ENCODE measurements around the gene PITPNM1. TPM values are rescaled to one million over a fixed set of nuclear protein-coding genes. Genes with fewer than 3 reads are reported as not detected.
A peak's percentile ranks its signal among the peaks of the same experiment; 100 is the strongest.
"Not testable (repeated sequence)": the region's sequence is repeated elsewhere in the genome, so short reads cannot be mapped to it uniquely, and the experiment has no call there.

The PITPNM1 gene
- total RNA-seq, 4 donors from 2014 or later: 7.3 to 19.9 (median 12.6) TPM

DNA sequence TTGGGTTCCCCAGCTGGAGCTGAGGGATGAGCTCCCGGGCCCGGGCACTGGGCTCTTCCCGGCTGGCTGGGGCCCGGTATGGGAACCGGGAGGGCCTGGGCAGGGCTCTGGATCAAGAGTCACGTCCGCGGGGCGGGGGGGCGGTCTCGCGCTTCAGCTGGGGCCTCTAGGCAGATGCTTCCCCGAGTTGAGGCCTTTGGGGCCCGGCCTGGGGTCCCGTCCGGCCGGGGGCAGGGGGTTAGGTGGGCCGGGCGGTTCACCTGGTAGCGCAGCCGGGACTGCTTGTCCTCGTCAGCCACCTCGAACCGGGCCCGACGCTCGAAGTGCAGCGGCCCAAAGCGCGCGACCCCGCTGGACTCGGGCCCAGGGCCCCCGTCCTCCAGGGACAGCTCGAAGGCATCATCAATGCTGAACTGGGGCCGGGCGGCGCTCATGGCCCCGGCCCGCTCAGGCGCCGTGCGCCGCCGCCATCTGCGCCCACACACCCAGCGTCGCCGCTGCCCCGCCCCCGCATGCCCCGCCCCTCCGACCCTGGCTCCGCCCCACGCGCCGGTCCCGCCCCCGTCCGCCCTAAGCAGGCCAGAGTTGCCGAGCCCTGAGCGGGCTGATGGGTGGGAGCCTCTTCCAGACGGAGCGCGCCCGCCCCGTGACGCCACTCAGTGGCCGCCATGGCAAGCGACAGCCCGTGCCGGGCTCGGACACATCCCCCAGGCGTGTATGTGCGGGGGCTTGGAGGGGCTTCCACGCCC, 36.2 kb downstream of the PITPNM1 start, which contains the start of gene TMEM134:
TSS of gene TMEM134 (minus strand) at position 493 of the 749 bp plus-strand sequence. CDS start at position 434, 59 bp downstream.
- intact Hi-C loops (cut with DNase I; ENCODE audit: low total_unique reads): no loop called here
- 0% methylated on average over 21 to 33 of the region's 76 CpGs for WGBS, 2 donors
- TF ChIP-seq, protein P1, sequence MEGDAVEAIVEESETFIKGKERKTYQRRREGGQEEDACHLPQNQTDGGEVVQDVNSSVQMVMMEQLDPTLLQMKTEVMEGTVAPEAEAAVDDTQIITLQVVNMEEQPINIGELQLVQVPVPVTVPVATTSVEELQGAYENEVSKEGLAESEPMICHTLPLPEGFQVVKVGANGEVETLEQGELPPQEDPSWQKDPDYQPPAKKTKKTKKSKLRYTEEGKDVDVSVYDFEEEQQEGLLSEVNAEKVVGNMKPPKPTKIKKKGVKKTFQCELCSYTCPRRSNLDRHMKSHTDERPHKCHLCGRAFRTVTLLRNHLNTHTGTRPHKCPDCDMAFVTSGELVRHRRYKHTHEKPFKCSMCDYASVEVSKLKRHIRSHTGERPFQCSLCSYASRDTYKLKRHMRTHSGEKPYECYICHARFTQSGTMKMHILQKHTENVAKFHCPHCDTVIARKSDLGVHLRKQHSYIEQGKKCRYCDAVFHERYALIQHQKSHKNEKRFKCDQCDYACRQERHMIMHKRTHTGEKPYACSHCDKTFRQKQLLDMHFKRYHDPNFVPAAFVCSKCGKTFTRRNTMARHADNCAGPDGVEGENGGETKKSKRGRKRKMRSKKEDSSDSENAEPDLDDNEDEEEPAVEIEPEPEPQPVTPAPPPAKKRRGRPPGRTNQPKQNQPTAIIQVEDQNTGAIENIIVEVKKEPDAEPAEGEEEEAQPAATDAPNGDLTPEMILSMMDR (IDR thresholded peaks at IDR 0.05): peak in 1 of 3 donors; percentile 49
- peak in 1 of 2 donors; percentile 10 for TF ChIP-seq POLR2A (IDR thresholded peaks at IDR 0.05)
- H3K4me3 ChIP-seq (ENCODE audit: low read depth, poor library complexity, severe bottlenecking): peak within 1 kb of the TSS; percentile 76
- peak; percentile 88 to 98 for DNase-seq (ENCODE audit: low spot score in 2 of 2)

DNA sequence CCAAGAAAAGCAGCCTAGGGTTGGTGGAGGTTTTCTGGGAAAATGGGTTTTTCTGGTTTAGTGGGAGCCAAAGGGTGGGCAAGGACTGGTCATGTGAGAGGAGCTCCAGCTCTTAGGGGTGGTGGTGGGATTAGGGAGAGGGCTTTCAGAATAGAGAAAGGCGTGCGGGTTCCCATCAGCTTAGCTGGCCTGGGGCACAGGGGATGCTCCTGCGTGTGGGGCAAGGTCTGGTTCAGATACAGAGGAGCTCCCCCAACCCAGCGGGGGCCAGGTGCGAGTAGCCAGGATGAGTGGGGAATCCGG, 36.8 kb downstream of the PITPNM1 start:
- 0% methylated on average over 6 of the region's 6 CpGs for WGBS, 2 donors
- TF ChIP-seq, protein P1 (IDR thresholded peaks at IDR 0.05): no peak
- no peak for TF ChIP-seq POLR2A (IDR thresholded peaks at IDR 0.05)
- H3K4me3 ChIP-seq (ENCODE audit: low read depth, poor library complexity, severe bottlenecking): peak overlapping the region; percentile 76
- DNase-seq (ENCODE audit: low spot score in 2 of 2): no peak
- intact Hi-C loops (cut with DNase I; ENCODE audit: low total_unique reads): no loop called here

DNA sequence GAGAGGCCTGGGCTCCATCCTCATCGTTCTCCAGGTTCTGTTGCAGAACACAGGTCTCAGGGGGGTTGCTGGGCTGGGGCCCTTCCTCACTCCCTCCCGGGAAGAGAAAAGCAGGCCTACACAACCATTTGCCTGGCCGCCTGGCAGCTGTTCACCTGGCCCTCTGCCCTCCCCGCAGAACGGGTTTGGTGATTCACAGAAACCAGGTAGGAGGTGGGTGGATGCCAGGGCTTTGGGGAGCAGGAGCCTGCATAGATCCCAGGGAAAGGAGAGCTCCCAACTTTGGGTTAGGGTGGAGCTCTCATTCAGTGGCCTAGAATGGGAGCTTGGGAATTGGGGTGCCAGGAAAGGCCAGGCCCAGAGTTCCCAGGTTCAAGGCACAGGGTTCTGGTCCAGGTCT, 37.1 kb downstream of the PITPNM1 start:
- 8 to 17% methylated on average over 5 of the region's 5 CpGs for WGBS, 2 donors
- H3K4me3 ChIP-seq (ENCODE audit: low read depth, poor library complexity, severe bottlenecking): peak overlapping the region; percentile 76
- intact Hi-C loops (cut with DNase I; ENCODE audit: low total_unique reads): no loop called here
- peak; percentile 86 to 95 for DNase-seq (ENCODE audit: low spot score in 2 of 2)
- TF ChIP-seq, protein P1 (IDR thresholded peaks at IDR 0.05): no peak
- no peak for TF ChIP-seq POLR2A (IDR thresholded peaks at IDR 0.05)

DNA sequence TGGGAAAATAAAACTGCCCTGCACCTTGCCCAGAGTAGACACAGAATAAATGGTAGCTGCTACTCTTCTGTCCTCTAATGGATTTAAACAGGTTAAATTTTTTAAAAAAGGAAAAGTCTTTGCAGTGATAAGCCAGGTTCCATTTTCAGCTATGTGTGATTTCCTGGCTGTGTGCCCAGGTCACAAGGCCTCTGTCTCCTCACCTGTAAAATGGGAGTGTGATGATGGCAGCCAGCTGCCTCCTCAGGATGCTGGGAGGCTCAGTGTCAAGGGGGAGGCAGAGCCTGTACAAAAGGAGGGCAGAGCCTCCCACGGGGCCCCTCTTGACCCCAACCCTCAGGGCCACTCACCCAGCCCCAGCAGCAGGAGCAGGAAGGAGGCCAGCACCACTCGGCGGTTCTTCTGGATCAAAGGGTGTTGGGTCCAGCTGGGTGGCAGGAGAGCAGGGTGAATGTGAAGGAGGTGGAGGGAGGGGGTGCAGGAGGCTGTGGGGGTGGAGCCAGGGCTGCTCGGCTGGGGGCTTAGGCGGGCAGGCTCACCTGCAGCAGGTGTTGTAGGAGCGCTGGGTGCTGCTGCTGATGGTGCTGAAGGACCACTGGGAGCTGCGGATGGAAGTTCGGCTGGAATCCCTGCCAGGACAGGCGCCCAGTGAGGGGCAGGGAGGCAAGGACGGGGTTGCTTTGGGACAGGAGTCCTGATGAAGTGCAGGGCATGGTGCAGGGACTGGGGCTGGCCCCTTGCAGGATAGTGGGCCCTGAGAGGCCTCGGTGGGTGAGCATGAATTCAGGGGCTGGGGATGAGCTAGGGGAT, 38.0 kb downstream of the PITPNM1 start:
- TF ChIP-seq, protein P1 (IDR thresholded peaks at IDR 0.05): no peak
- TF ChIP-seq POLR2A (IDR thresholded peaks at IDR 0.05): no peak
- 49 to 68% methylated on average over 11 of the region's 11 CpGs for WGBS, 2 donors
- H3K4me3 ChIP-seq (ENCODE audit: low read depth, poor library complexity, severe bottlenecking): no peak overlapping the region
- intact Hi-C loops (cut with DNase I; ENCODE audit: low total_unique reads): no loop called here
- DNase-seq (ENCODE audit: low spot score in 2 of 2): no peak

DNA sequence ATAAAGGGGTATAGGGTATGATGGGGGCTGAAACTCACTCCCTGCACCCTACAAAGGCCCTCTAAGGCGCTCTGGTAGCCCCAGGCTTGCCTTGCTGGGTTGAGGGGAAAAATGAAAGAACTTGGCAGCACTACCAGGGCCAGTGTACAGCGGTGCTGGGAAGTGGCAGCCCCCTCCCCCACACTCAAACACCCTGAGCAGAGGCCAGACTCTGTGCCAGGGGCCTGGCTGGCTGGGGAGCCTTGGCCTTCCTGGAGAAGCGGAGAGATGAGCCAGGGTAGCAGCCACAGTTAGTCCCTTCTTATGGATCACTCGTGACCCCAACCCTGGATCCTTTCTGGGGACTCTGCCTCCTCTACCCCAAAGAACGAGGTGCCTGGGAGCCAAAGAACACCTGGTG, 38.8 kb downstream of the PITPNM1 start:
- WGBS, 2 donors: 76 to 79% methylated on average over 4 to 5 of the region's 5 CpGs

DNA sequence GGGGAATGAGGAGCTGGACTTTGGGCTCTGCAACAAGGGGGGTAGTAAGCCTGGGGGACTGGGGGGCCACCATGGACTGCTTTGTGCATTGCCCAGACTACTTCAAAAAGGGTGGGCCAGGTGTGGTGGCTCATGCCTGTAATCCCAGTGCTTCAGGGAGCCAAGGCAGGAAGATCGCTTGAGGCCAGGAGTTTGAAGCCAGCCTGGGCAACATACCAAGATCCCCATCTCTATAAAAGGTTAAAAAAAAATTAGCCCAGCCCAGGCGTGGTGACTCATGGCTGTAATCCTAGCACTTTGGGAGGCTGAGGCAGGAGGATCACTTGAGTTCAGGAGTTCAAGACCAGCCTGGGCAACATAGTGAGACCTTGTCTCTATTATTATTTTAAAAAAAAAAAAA, 39.6 kb downstream of the PITPNM1 start:
- DNase-seq (ENCODE audit: low spot score in 2 of 2); H3K4me3 ChIP-seq (ENCODE audit: low read depth, poor library complexity, severe bottlenecking); intact Hi-C loops (cut with DNase I; ENCODE audit: low total_unique reads): not testable (repeated sequence)
- 38 to 40% methylated on average over 2 of the region's 2 CpGs for WGBS, 2 donors

More for the DNA sequence above, 38.8 kb downstream of the PITPNM1 start:
- no peak overlapping the region for H3K4me3 ChIP-seq (ENCODE audit: low read depth, poor library complexity, severe bottlenecking)
- intact Hi-C loops (cut with DNase I; ENCODE audit: low total_unique reads): no loop called here
- TF ChIP-seq, protein P1 (IDR thresholded peaks at IDR 0.05): no peak
- TF ChIP-seq POLR2A (IDR thresholded peaks at IDR 0.05): no peak
- DNase-seq (ENCODE audit: low spot score in 2 of 2): no peak
